Fibroblast of villous mesenchyme (primary cell): Measurements from ENCODE around the gene SPACDR. TPM values are rescaled to one million over a fixed set of nuclear protein-coding genes. Genes with fewer than 3 reads are reported as not detected.

Source experiments
- DNase-seq: peaks from one replicate; pipeline ENCODE4 v3.0.0-alpha.2; 2010; ENCODE audit warnings: low read depth
- H3K4me3 ChIP-seq: 2 replicates; pipeline ENCODE4 v1.5.1; 2011; ENCODE audit warnings: low read depth, mild to moderate bottlenecking, low read length
- total RNA-seq: library from RNA; depleted of rRNA; stranded (reverse); fragments of >200 nt; gene quantifications from 2 replicates; pipeline ENCODE4 v1.2.3, GENCODE V29; 2012
- TF ChIP-seq, protein P1 (sequence below): IDR thresholded peaks from 2 replicates; pipeline ENCODE4 v1.5.1; 2012; ENCODE audit warnings: low read depth, mild to moderate bottlenecking, low read length; ENCODE audit not compliant: insufficient read depth

The SPACDR gene
- total RNA-seq, 1 donor: not detected

DNA sequence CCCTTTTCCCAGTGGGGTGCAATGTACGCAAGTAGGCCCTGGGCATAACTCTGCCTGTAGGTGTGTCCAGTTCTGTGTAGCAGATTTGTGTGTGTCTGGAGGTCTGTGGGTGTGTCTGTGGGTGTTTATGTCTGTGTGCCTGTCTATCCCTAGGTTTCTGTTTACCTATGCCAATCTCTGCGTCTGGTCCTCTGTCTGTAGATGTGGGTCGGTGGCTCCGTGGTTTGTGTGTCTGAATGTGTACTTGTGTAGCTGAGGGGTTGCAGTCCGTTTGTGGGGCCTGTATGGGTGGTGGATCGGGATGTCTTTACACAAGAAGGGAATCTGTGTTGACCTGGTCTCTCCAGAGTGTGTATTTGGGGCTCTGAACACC, 20.6 kb upstream of the SPACDR start:
- DNase-seq: no peak
- TF ChIP-seq, protein P1, sequence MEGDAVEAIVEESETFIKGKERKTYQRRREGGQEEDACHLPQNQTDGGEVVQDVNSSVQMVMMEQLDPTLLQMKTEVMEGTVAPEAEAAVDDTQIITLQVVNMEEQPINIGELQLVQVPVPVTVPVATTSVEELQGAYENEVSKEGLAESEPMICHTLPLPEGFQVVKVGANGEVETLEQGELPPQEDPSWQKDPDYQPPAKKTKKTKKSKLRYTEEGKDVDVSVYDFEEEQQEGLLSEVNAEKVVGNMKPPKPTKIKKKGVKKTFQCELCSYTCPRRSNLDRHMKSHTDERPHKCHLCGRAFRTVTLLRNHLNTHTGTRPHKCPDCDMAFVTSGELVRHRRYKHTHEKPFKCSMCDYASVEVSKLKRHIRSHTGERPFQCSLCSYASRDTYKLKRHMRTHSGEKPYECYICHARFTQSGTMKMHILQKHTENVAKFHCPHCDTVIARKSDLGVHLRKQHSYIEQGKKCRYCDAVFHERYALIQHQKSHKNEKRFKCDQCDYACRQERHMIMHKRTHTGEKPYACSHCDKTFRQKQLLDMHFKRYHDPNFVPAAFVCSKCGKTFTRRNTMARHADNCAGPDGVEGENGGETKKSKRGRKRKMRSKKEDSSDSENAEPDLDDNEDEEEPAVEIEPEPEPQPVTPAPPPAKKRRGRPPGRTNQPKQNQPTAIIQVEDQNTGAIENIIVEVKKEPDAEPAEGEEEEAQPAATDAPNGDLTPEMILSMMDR: no peak
- H3K4me3 ChIP-seq: peak overlapping the region; percentile 69

GRCh38 chr7:100483722-100484672, 19.9 kb upstream of the SPACDR start, which contains the start of gene NYAP1:
Gene NYAP1, plus strand, starts transcription at chr7:100483927. Its CDS starts 1,385 bp downstream, at chr7:100485312.
- TF ChIP-seq, protein P1: no peak
- peak; percentile 55 for DNase-seq
- H3K4me3 ChIP-seq: peak within 1 kb of the TSS; percentile 69

GRCh38 chr7:100483090-100483721, 19.1 kb upstream of the SPACDR start:
- TF ChIP-seq, protein P1: peak; percentile 77
- peak overlapping the region; percentile 69 for H3K4me3 ChIP-seq
- peak; percentile 56 for DNase-seq

- TF ChIP-seq, protein P1: no peak
- no peak for DNase-seq
- peak overlapping the region; percentile 69 for H3K4me3 ChIP-seq
Observed at GRCh38 chr7:100482728-100483089, 18.6 kb upstream of the SPACDR start.

DNA sequence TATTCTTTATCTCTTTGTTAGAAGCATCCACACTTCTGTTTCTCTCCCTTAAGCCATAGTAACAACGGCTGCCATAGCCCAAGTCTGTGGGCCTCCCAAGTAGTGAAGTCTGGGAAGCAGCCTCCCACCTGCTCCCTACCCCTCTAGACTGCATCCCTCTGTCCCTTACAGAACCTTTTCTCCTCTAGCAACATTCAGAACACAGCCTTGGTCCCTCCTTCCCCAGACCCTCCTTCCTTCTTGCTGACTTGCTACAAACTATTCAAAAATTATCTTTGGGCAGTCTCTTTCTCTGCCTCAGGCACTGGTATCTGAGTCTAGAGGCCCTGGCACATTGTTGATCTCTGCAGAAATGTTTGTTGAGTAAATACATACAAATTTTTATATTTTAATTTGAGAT, 17.4 kb upstream of the SPACDR start:
- TF ChIP-seq, protein P1: no peak
- H3K4me3 ChIP-seq: no peak overlapping the region
- DNase-seq: no peak

- peak within 1 kb of the TSS; percentile 97 for H3K4me3 ChIP-seq
- peak; percentile 97 for DNase-seq
- TF ChIP-seq, protein P1: no peak
Observed at GRCh38 chr7:100478958-100479660, 15.0 kb upstream of the SPACDR start, which contains the start of gene TSC22D4. Gene TSC22D4, minus strand, starts transcription at chr7:100479214. Its CDS starts 1,176 bp downstream, at chr7:100478038.
